ENCODE measurements around the gene PTPRN. TPM values are rescaled to one million over a fixed set of nuclear protein-coding genes. Genes with fewer than 3 reads are reported as not detected.
A peak's percentile ranks its signal among the peaks of the same experiment; 100 is the strongest.
"Not testable (repeated sequence)": the region's sequence is repeated elsewhere in the genome, so short reads cannot be mapped to it uniquely, and the experiment has no call there.

PTPRN gene
- total and polyA plus RNA-seq, 3 experiments from 2014 or later: 0.11 TPM; not detected in 2

DNA sequence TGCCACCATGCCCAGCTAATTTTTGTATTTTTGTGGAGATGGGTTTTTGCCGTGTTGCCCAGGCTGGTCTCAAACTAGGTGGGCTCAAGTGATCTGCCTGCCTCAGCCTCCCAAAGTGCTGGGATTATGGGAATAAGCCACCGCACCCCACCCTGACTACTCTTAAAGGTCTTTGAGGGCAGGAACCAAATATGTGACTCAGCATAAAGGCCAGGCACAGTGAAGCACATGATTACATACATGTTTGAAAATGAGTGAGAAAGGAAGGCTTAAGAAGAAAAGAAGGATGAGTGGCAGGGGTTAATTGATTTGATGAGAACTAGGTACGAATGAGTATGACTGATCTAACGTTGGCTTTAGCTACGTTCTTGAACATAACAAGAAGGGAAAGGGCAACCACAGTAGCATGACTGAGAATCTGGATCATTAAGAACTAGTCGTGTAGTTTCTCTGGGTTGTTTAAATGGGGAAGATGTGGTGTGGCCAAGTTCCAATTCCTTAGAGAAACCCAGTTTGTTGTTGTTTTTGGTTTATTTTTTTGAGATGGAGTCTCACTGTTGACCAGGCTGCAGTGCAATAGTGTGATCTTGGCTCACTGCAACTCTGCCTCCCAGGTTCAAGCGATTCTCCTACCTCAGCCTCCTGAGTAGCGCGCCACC is 16.6 kb upstream of the PTPRN start:
- Histone ChIP-seq H3K36me3 (ENCODE audit: insufficient read depth, low read length) (no peaks in the 10 kb centered on the region), H3K4me3 (ENCODE audit: low read length) (no peak overlapping the region), H3K27ac (ENCODE audit: low read depth, low read length) (no peak overlapping the region), H3K9me3 (ENCODE audit: low read length) (no peaks in the 10 kb centered on the region), H3K4me1 (ENCODE audit: insufficient read depth, low read length) (peaks cover 7% of the 10 kb centered on the region), H3K27me3 (ENCODE audit: insufficient read depth, low read length, poor library complexity, severe bottlenecking) (peaks cover 5% of the 10 kb centered on the region)
- no peaks in the 10 kb centered on the region for H3K36me3 Mint-ChIP-seq
- H3K9me3 Mint-ChIP-seq: no peaks in the 10 kb centered on the region
- no peak overlapping the region for H3K4me3 Mint-ChIP-seq
- CTCF ChIA-PET: interaction anchor here (1.2 kb wide), 1 partner anchor 31 kb away, joined by 3 read pairs; no protein-coding TSS in a partner anchor
- POLR2A ChIA-PET: no interaction called here
- DNase-seq: no peak
- H3K27me3 Mint-ChIP-seq: peaks cover 21 to 65% of the 10 kb centered on the region in 2 donors
- H3K27ac Mint-ChIP-seq: no peak overlapping the region
- H3K4me1 Mint-ChIP-seq: peaks cover 2 to 12% (median 10%) of the 10 kb centered on the region in 3 donors

DNA sequence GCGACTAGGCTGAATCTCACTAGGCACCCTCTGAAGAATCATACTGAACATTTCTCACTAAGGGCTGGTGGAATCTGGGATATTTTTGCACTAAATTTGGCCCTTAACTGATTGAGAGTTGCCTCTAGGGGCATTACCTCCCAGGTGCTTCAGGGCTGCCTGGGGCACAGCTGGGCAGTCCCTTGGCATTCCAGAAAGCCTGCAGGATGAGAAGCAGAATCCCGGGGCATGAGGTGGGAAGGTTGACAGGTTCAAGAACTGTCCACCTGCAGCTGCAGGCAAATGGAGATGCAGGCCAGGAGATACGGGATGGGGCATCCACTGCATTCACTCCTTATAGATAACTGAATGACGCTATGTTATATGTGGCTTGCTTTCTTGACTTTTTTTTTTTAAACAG is 15.9 kb upstream of the PTPRN start:
- H3K36me3 ChIP-seq (ENCODE audit: insufficient read depth, low read length): no peaks in the 10 kb centered on the region
- H3K27me3 ChIP-seq (ENCODE audit: insufficient read depth, low read length, poor library complexity, severe bottlenecking): peaks cover 5% of the 10 kb centered on the region
- POLR2A ChIA-PET: no interaction called here
- no peaks in the 10 kb centered on the region for H3K9me3 Mint-ChIP-seq
- H3K4me3 Mint-ChIP-seq: no peak overlapping the region
- no peaks in the 10 kb centered on the region for H3K36me3 Mint-ChIP-seq
- no peak overlapping the region for H3K27ac ChIP-seq (ENCODE audit: low read depth, low read length)
- H3K27me3 Mint-ChIP-seq: peaks cover 20 to 58% of the 10 kb centered on the region in 2 donors
- CTCF ChIA-PET: interaction anchor here (1.2 kb wide), 1 partner anchor 30 kb away, joined by 3 read pairs; no protein-coding TSS in a partner anchor
- no peaks in the 10 kb centered on the region for H3K9me3 ChIP-seq (ENCODE audit: low read length)
- H3K4me1 Mint-ChIP-seq: peaks cover 3 to 14% (median 11%) of the 10 kb centered on the region in 3 donors
- no peak for DNase-seq
- H3K4me1 ChIP-seq (ENCODE audit: insufficient read depth, low read length): peaks cover 10% of the 10 kb centered on the region
- H3K27ac Mint-ChIP-seq: no peak overlapping the region
- no peak overlapping the region for H3K4me3 ChIP-seq (ENCODE audit: low read length)

GRCh38 chr2:219323434-219323833 is 14.2 kb upstream of the PTPRN start:
- H3K9me3 Mint-ChIP-seq: no peaks in the 10 kb centered on the region
- Histone ChIP-seq H3K27ac (ENCODE audit: low read depth, low read length) (no peak overlapping the region), H3K9me3 (ENCODE audit: low read length) (no peaks in the 10 kb centered on the region), H3K4me1 (ENCODE audit: insufficient read depth, low read length) (peaks cover 10% of the 10 kb centered on the region), H3K4me3 (ENCODE audit: low read length) (no peak overlapping the region), H3K27me3 (ENCODE audit: insufficient read depth, low read length, poor library complexity, severe bottlenecking) (peaks cover 5% of the 10 kb centered on the region), H3K36me3 (ENCODE audit: insufficient read depth, low read length) (no peaks in the 10 kb centered on the region)
- H3K4me1 Mint-ChIP-seq: peaks cover 3 to 14% (median 11%) of the 10 kb centered on the region in 3 donors
- DNase-seq: no peak
- no peak overlapping the region for H3K4me3 Mint-ChIP-seq
- peaks cover 17 to 49% of the 10 kb centered on the region in 2 donors for H3K27me3 Mint-ChIP-seq
- no peak overlapping the region for H3K27ac Mint-ChIP-seq
- no peaks in the 10 kb centered on the region for H3K36me3 Mint-ChIP-seq
- ChIA-PET POLR2A (no interaction called here), CTCF (interaction anchor here (1.0 kb wide), 1 partner anchor 23 kb away, joined by 3 read pairs; no protein-coding TSS in a partner anchor)

DNA sequence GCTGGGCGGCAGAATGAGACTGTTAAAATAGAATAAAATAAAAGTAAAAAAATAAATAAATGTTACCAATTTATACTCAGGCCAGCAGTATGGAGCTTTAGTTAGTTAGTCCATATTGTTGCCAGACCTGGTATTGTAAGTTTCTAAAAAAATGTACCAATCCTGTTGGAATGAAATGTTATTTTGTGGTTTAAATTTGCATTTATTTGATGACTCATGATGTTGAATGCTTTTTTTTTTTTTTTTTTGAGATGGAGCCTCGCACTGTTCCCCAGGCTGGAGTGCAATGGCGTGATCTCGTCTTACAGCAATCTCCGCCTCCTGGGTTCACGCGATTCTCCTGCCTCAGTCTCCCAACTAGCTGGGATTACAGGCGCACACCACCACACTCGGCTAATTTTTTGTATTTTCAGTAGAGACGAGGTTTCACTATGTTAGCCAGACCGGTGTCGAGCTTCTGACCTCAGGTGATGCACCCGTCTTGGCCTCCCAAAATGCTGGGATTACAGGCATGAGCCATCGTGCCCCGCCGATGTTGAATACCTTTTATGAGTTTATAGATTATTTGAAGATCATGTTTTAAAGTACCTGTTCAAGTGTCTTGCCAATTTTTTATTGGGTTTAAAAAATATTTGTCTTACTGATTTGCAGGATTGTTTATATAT is 5.7 kb upstream of the PTPRN start:
- Histone ChIP-seq H3K9me3 (ENCODE audit: low read length) (no peaks in the 10 kb centered on the region), H3K4me1 (ENCODE audit: insufficient read depth, low read length) (no peaks in the 10 kb centered on the region), H3K27ac (ENCODE audit: low read depth, low read length) (no peak overlapping the region), H3K27me3 (ENCODE audit: insufficient read depth, low read length, poor library complexity, severe bottlenecking) (peaks cover 3% of the 10 kb centered on the region), H3K36me3 (ENCODE audit: insufficient read depth, low read length) (no peaks in the 10 kb centered on the region), H3K4me3 (ENCODE audit: low read length) (no peak overlapping the region)
- CTCF ChIA-PET: interaction anchor here (0.7 to 1.5 kb wide), 4 partner anchors 21 to 1142 kb away, joined by 3 to 7 read pairs (median 3); no protein-coding TSS in a partner anchor
- H3K9me3 Mint-ChIP-seq: peaks cover 0 to 3% (median 0%) of the 10 kb centered on the region in 5 donors
- POLR2A ChIA-PET: interaction anchor here (0.7 kb wide), 1 partner anchor 34 kb away, joined by 5 read pairs; no protein-coding TSS in a partner anchor
- H3K27ac Mint-ChIP-seq: no peak overlapping the region
- DNase-seq: no peak
- no peaks in the 10 kb centered on the region for H3K4me1 Mint-ChIP-seq
- no peak overlapping the region for H3K4me3 Mint-ChIP-seq
- peaks cover 14 to 30% of the 10 kb centered on the region in 2 donors for H3K27me3 Mint-ChIP-seq
- no peaks in the 10 kb centered on the region for H3K36me3 Mint-ChIP-seq

GRCh38 chr2:219312683-219313263 is 3.6 kb upstream of the PTPRN start:
- H3K4me3 Mint-ChIP-seq; H3K9me3 Mint-ChIP-seq; DNase-seq; H3K4me1 ChIP-seq (ENCODE audit: insufficient read depth, low read length); H3K4me3 ChIP-seq (ENCODE audit: low read length); H3K4me1 Mint-ChIP-seq; POLR2A ChIA-PET; H3K36me3 ChIP-seq (ENCODE audit: insufficient read depth, low read length); H3K27ac ChIP-seq (ENCODE audit: low read depth, low read length); H3K27ac Mint-ChIP-seq; H3K9me3 ChIP-seq (ENCODE audit: low read length); H3K36me3 Mint-ChIP-seq: not testable (repeated sequence)
- CTCF ChIA-PET: interaction anchor here (1.5 kb wide), 1 partner anchor 153 kb away, joined by 3 read pairs; no protein-coding TSS in a partner anchor
- peaks cover 16% of the 10 kb centered on the region for H3K27me3 ChIP-seq (ENCODE audit: insufficient read depth, low read length, poor library complexity, severe bottlenecking)
- peaks cover 26 to 43% of the 10 kb centered on the region in 2 donors for H3K27me3 Mint-ChIP-seq

- Mint-ChIP-seq H3K4me3 (peak overlapping the region in 1 of 7 donors; percentile 34), H3K4me1 (peaks cover 0 to 5% (median 0%) of the 10 kb centered on the region in 3 donors), H3K36me3 (peaks cover 0 to 1% (median 0%) of the 10 kb centered on the region in 3 donors), H3K27ac (peak overlapping the region in 1 of 8 donors; percentile 37), H3K27me3 (peaks cover 39 to 70% of the 10 kb centered on the region in 2 donors), H3K9me3 (peaks cover 0 to 9% (median 0%) of the 10 kb centered on the region in 5 donors)
- Histone ChIP-seq H3K9me3 (ENCODE audit: low read length) (no peaks in the 10 kb centered on the region), H3K27me3 (ENCODE audit: insufficient read depth, low read length, poor library complexity, severe bottlenecking) (peaks cover 28% of the 10 kb centered on the region), H3K4me1 (ENCODE audit: insufficient read depth, low read length) (no peaks in the 10 kb centered on the region), H3K4me3 (ENCODE audit: low read length) (no peak overlapping the region), H3K36me3 (ENCODE audit: insufficient read depth, low read length) (no peaks in the 10 kb centered on the region), H3K27ac (ENCODE audit: low read depth, low read length) (no peak overlapping the region)
- POLR2A ChIA-PET: interaction anchor here (0.6 kb wide), 2 partner anchors 132 to 236 kb away, joined by 3 read pairs; partner anchors contain the start of gene CNPPD1
- DNase-seq: peak; percentile 38 to 78 (median 58)
- CTCF ChIA-PET: interaction anchor here (0.8 to 2.5 kb wide), 3 partner anchors 9 to 279 kb away, joined by 3 to 14 read pairs (median 7); no protein-coding TSS in a partner anchor
Observed at GRCh38 chr2:219308142-219309101, 779 bp downstream of the PTPRN start.

GRCh38 chr2:219306047-219306446 is 3.2 kb downstream of the PTPRN start:
- no peak overlapping the region for H3K4me3 ChIP-seq (ENCODE audit: low read length)
- no peak overlapping the region for H3K27ac ChIP-seq (ENCODE audit: low read depth, low read length)
- H3K27me3 ChIP-seq (ENCODE audit: insufficient read depth, low read length, poor library complexity, severe bottlenecking): peaks cover 28% of the 10 kb centered on the region
- POLR2A ChIA-PET: no interaction called here
- no peak overlapping the region for H3K27ac Mint-ChIP-seq
- no peaks in the 10 kb centered on the region for H3K9me3 ChIP-seq (ENCODE audit: low read length)
- no peak for DNase-seq
- H3K4me1 ChIP-seq (ENCODE audit: insufficient read depth, low read length): no peaks in the 10 kb centered on the region
- peaks cover 0 to 1% (median 0%) of the 10 kb centered on the region in 3 donors for H3K36me3 Mint-ChIP-seq
- no peaks in the 10 kb centered on the region for H3K36me3 ChIP-seq (ENCODE audit: insufficient read depth, low read length)
- H3K9me3 Mint-ChIP-seq: peaks cover 0 to 9% (median 0%) of the 10 kb centered on the region in 5 donors
- H3K4me1 Mint-ChIP-seq: peaks cover 0 to 5% (median 0%) of the 10 kb centered on the region in 3 donors
- H3K27me3 Mint-ChIP-seq: peaks cover 49 to 81% of the 10 kb centered on the region in 2 donors
- no peak overlapping the region for H3K4me3 Mint-ChIP-seq
- CTCF ChIA-PET: interaction anchor here (2.1 kb wide), 1 partner anchor 11 kb away, joined by 11 read pairs; no protein-coding TSS in a partner anchor

Measured in CD8-positive, alpha-beta memory T cell (primary cell).